AG09309 (cell line): ENCODE data around the gene SLC25A4.
"Not testable (repeated sequence)": the region's sequence is repeated elsewhere in the genome, so short reads cannot be mapped to it uniquely, and the experiment has no call there.

Experiments
- DNase-seq: peaks from one replicate; pipeline ENCODE4 v3.0.0-alpha.2; 2010; ENCODE audit warnings: low read depth
- H3K4me3 ChIP-seq: 2 replicates; pipeline ENCODE4 v1.5.1; 2011; ENCODE audit warnings: mild to moderate bottlenecking, low read depth, low read length, moderate library complexity; ENCODE audit not compliant: control insufficient read depth
- CTCF ChIP-seq: IDR thresholded peaks from 2 replicates; pipeline ENCODE4 v1.5.1; 2011; ENCODE audit warnings: mild to moderate bottlenecking, low read depth, low read length, inconsistent platforms; ENCODE audit not compliant: insufficient read depth, control insufficient read depth; ENCODE audit errors: missing control alignments

Gene SLC25A4

DNA sequence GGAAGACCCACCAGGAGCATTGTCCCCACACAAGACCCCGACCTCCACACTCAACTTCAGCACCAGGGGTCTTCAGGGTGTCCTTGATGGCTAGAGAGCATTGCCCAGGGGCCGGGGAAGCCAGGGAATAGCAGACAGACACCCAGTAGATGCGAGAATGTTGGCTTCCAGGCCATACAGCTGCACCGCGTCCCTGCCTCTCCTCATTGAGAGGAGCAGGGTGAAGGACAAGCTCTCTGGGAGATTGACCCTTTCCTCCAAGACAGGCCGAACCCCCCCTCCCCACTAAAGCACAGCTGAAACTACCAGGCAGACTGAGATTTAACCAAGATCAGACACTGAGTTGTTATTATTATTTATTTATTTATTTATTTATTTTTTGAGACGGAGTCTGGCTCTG is 42.6 kb upstream of the SLC25A4 start:
- DNase-seq = no peak
- no peak overlapping the region for H3K4me3 ChIP-seq
- TF ChIP-seq CTCF = no peak

- TF ChIP-seq CTCF = no peak
- peak; percentile 2 for DNase-seq
- no peak overlapping the region for H3K4me3 ChIP-seq
Measured at GRCh38 chr4:185101354-185101890, 41.6 kb upstream of the SLC25A4 start.

DNA sequence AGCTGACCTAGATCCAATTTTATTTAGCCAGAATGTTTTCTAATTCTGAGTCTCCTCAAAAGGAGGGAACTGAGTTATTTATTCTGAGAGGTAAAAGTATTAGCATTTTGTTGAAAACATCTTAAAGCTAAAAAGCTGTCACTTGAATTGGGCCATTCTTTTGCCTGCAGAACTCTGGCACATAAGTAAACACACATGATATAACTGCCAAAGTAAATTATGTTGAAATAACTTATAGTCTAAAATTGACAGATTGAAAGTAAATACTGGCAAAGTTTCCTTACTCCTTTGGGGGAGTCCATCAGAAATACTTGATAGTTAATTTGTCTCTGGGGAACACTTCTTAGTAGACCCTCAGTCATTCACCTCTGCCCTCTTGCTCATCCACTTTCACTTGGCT is 38.3 kb upstream of the SLC25A4 start:
- no peak overlapping the region for H3K4me3 ChIP-seq
- DNase-seq = no peak
- TF ChIP-seq CTCF = no peak

- TF ChIP-seq CTCF = no peak
- DNase-seq = no peak
- H3K4me3 ChIP-seq = no peak overlapping the region
Measured at GRCh38 chr4:185106353-185106752, 36.7 kb upstream of the SLC25A4 start.

GRCh38 chr4:185107574-185107973 is 35.5 kb upstream of the SLC25A4 start:
- DNase-seq, H3K4me3 ChIP-seq: not testable (repeated sequence)

- DNase-seq = no peak
- no peak overlapping the region for H3K4me3 ChIP-seq
- TF ChIP-seq CTCF = no peak
Measured at GRCh38 chr4:185108185-185108584, 34.9 kb upstream of the SLC25A4 start.

GRCh38 chr4:185108669-185109068 is 34.4 kb upstream of the SLC25A4 start:
- DNase-seq = no peak
- H3K4me3 ChIP-seq = no peak overlapping the region
- TF ChIP-seq CTCF = no peak
